HTERT RPE-1 (cell line): ENCODE data around the gene NFASC.

Experiments used
- in situ Hi-C: fragments of 300-500 bp; cut with MboI; formaldehyde crosslinking; loops from 4 replicates; pipeline ENCODE4 v1.14.3; 2020; ENCODE audit warnings: low sequenced_read_pairs

The NFASC gene

GRCh38 chr1:204887846-204888245, 17.2 kb downstream of the NFASC start:
- in situ Hi-C loops = no loop called here

GRCh38 chr1:204888294-204888693, 17.6 kb downstream of the NFASC start:
- in situ Hi-C loops = no loop called here

- in situ Hi-C loops = no loop called here
Measured at GRCh38 chr1:204889681-204890383, 19.2 kb downstream of the NFASC start.

GRCh38 chr1:204891860-204892259, 21.2 kb downstream of the NFASC start:
- in situ Hi-C loops = no loop called here

- in situ Hi-C loops = no loop called here
Measured at GRCh38 chr1:204894031-204894430, 23.4 kb downstream of the NFASC start.

- in situ Hi-C loops = no loop called here
Measured at GRCh38 chr1:204894606-204895005, 23.9 kb downstream of the NFASC start.

- in situ Hi-C loops = no loop called here
Measured at GRCh38 chr1:204896023-204896422, 25.4 kb downstream of the NFASC start.

- in situ Hi-C loops = no loop called here
Measured at GRCh38 chr1:204896787-204897469, 26.3 kb downstream of the NFASC start.

GRCh38 chr1:204900721-204901120, 30.1 kb downstream of the NFASC start:
- in situ Hi-C loops = no loop called here

GRCh38 chr1:204902671-204903070, 32.0 kb downstream of the NFASC start:
- in situ Hi-C loops = no loop called here

- in situ Hi-C loops = no loop called here
Measured at GRCh38 chr1:204904228-204904810, 33.7 kb downstream of the NFASC start.

GRCh38 chr1:204909109-204909508, 38.4 kb downstream of the NFASC start:
- in situ Hi-C loops = no loop called here

GRCh38 chr1:204915861-204916495, 45.3 kb downstream of the NFASC start:
- in situ Hi-C loops = no loop called here

GRCh38 chr1:204917802-204918201, 47.1 kb downstream of the NFASC start:
- in situ Hi-C loops = no loop called here

- in situ Hi-C loops = no loop called here
Measured at GRCh38 chr1:204920511-204920910, 49.8 kb downstream of the NFASC start.

GRCh38 chr1:204920967-204921366, 50.3 kb downstream of the NFASC start:
- in situ Hi-C loops = no loop called here

- in situ Hi-C loops = no loop called here
Measured at GRCh38 chr1:204921855-204922516, 51.3 kb downstream of the NFASC start.

- in situ Hi-C loops = no loop called here
Measured at GRCh38 chr1:204923201-204923600, 52.5 kb downstream of the NFASC start.

- in situ Hi-C loops = no loop called here
Measured at GRCh38 chr1:204923626-204924012, 53.0 kb downstream of the NFASC start.

- in situ Hi-C loops = no loop called here
Measured at GRCh38 chr1:204924013-204924759, 53.5 kb downstream of the NFASC start.

GRCh38 chr1:204925701-204926100, 55.0 kb downstream of the NFASC start:
- in situ Hi-C loops = no loop called here
